Daoy (cell line): ENCODE measurements around the gene ZMYND8. TPM values are rescaled to one million over a fixed set of nuclear protein-coding genes. Genes with fewer than 3 reads are reported as not detected.

ENCODE experiments used
- DNase-seq: peaks from one replicate; pipeline ENCODE4 v3.0.0-alpha.2; 2015; ENCODE audit warnings: low read depth
- total RNA-seq: library from RNA; depleted of rRNA; stranded (reverse); fragments of >200 nt; shearing (Covaris generic); gene quantifications from 2 replicates; pipeline ENCODE4 v1.2.3, GENCODE V29; 2014

The ZMYND8 gene
- total RNA-seq, 1 experiment from 2014 or later, result 15.4 TPM

DNA sequence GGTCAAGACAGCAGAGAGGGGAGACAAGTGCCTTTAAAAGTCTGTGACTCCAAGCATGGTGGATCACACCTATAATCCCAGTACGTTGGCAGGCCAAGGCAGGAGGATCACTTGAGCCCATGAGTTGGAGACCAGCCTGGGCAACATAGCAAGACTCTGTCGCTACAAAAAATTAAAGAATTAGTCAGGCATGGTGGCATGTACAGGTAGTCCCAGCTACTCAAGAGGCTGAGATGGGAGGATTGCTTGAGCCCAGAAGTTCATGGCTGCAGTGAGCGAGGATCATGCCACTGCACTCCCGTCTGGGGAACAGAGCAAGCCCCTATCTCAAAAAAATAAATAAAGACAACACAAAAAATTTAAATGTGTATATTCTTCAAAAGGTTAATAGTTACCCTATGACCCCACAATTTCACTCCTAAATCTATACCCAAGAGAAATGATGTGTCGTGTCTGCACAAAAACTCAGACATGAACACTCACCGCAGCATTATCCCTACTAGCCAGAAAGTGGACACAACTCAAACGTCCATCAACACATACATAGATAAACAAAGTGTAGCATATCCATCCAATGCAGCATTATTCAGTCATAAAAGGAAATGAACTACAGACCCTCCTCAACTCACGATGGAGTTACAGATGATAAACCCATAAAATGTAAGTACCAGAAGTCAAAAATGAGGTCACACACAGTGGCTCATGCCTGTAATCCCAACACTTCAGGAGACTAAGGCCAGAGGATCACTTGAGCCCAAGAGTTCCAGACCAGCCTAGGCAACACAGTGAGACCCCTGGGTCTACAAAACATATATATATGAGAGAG is 23.9 kb downstream of the ZMYND8 start:
- DNase-seq, result no peak

DNA sequence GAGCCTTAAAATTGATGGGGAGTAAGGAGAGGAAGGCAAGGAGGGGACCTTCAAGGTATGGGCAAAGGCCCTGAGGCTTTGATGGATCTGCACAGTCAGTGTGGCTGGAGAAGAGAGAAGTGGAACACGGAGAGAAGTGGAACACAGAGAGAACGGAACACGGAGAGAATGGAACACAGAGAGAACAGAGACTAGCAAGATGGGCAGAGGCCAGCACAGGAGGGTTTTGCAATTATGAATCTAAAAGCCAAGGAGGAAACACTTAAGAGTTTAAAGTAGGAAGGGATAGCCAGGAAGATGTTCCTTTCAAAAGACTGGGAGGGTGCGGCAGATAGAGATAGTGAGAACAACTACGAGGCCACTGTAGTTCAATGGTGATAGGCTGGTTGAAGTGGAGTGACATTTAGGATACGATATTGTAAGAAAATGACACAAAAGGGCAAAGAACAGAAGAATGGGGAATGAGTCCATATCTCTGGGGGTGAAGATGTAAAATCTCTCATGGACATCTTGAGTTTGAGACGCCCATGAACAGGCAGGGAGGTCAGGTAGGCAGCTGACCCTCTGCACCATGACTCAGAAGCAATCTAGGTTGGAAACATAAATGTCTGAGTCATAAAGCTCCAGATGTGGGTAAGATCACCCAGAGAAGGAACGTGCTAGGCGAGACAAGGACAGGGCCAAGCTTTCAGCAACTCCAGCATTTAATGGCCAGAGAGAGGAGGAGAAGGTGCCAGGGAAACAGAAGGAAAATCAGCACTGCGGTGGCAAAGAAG is 25.4 kb downstream of the ZMYND8 start:
- peak; percentile 83 for DNase-seq

DNA sequence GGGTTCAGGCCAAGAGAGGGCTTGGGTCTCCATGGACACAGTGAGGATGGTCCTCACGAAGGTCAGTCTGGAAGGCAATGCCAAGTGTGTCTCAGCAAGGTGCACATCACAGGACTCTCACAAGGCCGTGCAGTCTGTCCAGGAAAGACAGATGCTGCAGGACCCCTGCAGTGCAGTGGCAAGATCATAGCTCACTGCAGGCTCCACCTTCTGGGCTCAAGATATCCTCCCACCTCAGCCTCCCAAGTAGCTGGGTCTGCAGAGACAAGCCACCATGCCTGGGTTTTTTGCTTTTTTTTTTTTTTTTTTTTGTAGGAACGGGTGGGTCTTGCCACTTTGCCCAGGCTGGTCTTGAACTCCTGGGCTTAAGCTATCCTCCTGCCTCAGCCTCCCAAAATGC is 26.4 kb downstream of the ZMYND8 start:
- no peak for DNase-seq

DNA sequence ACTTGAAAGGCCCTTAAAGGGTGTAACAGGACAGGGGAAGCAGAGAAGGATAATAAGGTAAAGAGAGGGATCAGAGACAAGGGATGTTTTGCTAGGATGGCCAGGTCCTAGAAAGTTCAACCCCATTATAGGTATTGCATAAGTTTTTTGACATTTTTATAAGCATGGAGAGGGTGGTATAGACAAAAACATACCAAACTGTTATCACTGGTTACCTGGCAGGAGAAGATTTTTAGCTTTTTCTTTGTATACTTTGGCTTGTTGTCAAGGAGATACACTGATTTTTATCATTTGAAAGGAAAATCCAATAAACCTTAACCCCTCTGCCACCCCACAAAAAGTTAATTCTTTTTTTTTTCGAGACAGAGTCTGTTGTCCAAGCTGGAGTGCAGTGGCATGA is 28.4 kb downstream of the ZMYND8 start:
- DNase-seq, result no peak

DNA sequence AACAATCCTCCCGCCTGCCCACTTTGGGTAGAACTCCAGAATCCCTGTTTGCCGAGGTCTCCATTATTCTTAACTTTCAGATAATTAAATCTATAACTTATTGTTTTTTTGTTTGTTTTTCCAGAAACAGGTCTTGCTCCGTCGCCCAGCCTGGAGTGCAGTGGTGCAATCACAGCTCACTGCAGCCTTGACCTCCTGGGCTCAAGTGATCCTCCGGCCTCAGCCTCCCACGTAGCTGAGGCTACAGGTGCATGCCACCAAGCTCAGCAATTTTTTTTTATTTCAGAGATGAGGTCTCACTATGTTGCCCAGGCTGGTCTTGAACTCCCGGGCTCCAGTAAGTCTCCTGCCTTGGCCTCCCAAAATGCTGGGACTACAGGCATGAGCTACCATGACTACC is 28.8 kb downstream of the ZMYND8 start:
- no peak for DNase-seq

DNA sequence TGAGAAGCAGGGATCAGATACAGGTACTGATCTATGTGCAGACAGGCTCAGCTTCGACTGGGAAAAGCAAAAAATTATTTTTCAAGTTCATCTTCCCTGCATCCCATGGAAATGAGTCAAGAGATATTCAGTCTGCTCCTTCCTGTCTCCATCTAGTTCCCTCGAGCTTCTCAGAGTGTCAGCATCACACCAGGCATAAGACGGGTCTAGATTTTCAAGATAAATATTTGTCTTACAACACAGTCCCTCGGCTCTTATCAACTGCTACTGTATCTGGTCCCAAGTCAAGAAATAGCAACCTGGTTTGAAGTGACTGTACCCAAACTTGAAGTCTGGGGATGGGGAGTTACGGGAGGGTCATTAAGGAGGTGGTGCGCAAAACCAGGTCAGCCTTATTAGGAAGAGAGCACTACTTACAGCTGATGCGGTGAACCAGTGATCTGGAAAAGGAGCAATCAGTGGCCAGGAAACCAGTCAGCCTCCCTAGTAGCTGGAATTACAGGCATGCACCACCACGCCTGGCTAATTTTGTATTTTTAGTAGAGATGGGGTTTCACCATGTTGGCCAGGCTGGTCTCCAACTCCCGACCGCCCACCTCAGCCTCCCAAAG is 29.7 kb downstream of the ZMYND8 start:
- DNase-seq, result no peak

DNA sequence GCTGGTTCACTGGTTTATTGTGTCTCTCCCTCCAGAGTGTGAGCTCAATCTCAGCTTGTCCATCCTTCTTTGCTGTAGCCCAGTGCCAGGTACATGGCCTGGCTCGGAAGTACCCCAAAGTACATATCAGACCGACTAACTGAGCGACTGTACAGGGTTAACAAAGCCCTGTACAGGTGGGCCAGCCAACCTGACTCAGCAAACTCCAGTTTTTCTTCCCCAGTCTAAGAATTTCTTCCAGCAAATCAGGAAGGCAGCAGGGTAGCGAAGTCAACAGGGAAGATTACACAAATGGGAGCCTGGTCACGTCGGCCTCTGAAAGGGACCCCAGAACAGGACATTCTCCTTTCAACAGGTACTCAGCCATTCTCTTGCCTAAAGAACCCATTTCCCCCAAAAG is 31.3 kb downstream of the ZMYND8 start:
- DNase-seq, result no peak

DNA sequence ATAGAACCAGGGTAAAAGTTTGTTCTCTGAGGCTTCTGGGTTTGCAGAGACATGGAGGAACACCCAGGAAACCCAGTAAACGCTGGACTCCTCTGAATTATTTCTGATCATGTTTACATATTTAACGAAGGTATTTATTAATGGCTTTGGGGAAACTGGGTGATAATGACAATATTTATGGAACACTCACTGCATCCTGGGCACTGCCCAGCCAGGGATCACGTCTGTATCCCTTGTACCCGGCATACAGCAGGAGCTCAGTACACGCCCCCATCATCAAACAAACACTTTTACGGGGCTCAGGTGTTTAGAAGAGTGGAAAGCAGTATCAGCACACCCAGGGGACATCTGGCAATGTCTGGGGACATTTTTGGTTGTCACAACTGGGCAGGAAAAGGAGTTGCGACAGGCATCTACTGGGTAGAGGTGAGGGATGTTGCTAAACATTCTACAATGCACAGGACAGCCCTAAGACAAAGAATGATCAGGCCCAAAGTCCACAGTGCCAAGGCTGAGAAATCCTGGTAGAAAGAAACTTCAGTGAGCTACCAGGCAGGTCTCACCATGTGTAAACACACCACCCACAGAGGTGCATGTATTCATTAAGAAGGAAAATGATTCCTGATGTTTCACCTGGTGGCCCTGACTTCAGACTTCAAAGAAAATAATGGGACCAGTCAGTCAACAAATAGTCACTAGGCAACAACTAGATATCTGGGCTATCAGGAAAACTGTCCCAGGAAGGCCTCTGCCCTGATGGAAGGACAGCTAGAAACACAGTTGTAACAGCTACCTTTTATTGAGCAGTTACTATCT is 35.3 kb downstream of the ZMYND8 start:
- DNase-seq, result no peak

DNA sequence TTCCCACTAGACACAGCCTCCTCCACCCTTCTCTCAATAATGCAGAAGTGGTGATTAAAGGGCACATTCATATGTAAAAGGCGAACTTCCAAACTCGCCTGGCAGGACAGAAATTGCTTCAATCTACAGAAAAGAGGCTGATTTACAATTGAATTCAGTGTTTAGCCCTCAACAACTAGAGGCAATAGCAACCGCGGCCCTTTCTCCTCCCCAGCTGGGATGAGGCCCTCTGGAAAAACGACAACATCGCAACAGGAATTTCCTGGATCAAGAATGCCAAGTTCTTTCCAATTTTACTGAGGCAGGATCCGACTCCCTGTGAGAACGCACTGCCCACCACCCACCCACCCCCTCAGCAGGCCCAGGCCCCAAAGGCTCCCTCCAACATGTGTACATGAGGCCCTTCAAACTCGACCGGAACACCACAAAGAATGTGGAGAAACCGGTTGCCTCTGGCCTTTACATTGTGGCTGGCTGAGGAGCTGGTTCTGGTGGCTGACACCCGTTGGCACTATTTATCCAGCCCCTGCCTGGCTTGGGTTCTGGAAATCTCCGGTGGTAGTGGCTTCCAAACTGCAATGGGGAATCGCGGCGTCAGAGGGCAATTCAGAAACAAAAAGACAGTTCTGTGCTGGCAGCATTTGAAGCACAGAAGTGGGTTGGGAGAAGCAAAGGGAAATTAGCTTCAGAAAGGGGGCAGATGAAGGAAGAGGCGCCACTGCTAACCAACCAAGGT is 36.8 kb downstream of the ZMYND8 start:
- DNase-seq, result peak; percentile 62

DNA sequence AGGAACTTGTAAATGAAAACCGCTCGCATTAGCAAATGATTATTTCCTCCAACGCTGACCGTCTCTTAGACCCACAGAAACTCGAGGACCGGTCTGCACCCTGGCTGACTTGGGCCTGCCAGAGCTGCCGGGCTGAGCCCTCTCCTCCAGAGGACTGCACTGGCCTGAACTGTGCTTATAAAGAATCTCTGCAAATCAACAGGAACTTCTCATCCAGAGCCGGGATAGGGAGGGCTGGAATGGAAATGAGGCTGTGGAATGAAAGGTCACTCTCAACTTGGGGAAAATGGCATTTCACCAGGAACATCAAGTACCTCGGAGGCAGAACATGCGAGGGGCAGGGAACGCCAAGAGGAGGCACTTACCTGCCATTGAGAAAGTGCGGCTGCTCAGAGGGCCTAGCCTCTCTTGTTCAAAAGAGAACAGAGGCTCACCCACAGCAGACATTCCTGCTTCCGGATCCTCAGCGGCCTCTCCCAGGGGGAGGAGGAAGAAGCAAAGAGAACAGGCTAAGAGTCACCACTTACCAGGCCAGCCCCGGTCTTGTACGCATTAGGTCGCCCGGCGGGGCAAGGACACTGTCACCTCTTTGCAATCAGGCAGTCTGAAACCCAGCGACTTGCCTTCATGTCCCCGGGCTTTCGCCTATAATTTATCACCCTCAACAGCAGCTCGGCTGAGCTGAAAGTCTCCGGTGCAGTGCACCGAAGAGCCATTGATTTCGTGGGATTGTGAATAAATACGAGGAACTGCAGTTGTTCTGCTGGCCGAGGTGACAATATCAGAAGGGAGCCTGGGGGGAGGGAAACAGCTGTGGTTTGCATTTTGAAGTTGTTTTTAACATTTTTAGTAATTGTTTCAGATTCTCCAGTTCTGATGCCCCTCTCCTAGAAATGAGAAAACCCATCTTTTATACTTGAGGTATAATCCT is 37.6 kb downstream of the ZMYND8 start:
- DNase-seq, result peak; percentile 70

DNA sequence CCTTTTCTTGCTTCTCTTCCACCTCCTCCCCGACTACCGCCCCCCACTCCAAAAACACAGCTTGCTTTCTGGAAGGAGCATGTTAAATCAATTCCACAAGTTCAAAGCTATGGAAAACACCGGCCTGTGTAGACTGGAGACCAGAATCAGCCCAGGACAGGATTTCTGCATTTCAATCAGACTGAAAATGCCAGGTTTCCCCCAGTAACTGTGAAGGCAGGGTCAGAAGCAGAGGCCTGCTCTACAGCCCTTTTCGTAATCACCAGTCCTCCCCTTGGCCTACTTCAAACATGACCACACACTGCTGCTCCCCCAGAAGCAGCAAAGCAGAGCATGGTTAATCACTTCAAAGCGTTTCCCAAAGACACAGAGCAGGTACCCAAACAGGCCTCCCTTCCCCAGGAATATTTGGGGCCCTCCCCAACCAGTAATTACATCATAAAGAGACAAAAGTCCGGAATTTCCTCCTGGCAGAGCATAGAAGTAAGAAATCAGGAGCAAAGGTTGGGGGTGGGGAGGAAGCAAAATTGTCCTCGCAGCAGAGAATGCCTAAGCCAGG is 38.4 kb downstream of the ZMYND8 start:
- DNase-seq, result peak; percentile 63

DNA sequence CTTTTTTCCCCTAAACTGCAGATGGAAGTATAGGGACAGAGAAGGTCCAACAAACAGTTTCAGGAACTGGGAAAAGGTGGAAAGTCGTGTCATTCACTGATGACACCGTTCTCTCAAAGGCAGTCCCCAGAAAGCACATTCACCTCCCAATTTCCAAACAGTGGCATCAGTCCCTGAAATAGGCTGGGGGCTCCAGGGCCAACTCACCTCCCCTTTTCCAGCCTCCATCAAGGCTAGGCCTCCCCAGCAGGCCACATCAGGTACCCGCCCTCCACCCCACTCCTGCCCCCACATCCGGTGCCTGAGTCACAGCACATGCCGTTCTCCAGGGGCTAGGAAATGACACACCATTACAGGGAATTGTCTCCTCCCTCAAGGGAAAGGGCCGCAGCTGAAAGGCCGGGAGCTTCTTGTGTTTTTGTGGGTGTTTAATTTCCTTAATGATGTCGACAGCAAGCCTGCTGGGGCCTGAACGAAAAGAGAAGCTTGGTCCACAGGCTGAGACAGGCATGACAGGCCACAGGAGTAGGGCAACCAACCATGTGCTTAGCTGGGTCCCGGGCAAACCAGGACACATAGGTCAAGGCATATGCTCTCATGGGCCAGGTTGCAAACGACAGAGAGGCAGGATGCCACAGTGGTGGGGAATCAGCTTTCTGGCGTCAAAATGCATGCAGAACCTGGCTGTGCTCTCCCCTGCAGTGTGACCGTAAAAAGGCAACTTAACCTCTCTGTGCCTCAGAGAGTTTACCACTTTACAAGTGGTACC is 39.2 kb downstream of the ZMYND8 start:
- DNase-seq, result peak; percentile 98

DNA sequence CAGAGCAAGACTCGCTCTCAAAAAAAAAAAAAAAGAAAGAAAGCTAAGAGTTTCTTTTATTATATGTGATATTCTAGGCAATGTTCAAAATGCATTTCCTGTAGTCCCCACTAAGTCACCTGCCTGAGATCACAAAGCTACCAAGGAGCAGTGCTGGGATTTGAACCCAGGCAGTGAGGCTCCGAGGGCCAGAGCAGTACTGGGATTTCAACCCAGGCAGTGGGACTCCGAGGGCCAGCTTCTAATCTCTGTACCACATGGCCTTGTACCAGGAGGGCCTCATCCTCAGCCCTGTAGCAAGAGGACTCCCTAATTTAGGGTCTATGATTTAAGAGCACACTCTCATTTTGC is 39.7 kb downstream of the ZMYND8 start:
- no peak for DNase-seq

DNA sequence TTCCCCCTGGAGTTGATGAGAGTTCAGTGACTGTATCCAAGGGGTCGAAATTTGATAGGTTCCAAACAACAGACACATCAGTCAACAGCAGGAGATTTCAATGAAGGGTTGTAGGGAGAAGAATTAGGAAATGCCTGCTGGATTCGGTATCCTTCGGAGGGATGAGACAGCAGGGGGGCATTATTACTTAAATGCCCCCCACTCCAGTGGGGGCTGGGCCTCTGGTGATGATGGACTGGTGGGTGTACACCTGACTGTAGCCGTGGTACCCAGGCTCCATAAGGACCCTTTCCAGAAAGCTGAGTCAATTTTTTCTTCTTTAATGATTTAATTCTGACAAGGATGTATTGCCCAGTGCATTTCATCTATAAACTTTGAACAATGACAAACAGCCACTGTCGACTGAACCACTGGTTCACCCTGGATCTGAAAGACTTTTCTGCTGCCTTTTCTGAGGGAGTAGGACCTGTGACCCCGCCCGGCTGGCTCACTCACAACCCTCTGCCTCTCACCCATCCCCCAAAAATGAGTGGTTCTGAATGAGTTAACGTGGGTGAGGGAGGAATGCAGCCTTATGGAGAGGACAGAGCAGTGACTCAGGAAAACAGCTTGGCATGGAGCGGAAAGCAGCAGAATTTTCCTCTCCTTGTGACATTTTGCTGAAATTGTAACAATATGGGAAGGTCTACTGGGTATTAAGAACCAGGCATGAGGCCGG is 41.0 kb downstream of the ZMYND8 start:
- peak; percentile 95 for DNase-seq

DNA sequence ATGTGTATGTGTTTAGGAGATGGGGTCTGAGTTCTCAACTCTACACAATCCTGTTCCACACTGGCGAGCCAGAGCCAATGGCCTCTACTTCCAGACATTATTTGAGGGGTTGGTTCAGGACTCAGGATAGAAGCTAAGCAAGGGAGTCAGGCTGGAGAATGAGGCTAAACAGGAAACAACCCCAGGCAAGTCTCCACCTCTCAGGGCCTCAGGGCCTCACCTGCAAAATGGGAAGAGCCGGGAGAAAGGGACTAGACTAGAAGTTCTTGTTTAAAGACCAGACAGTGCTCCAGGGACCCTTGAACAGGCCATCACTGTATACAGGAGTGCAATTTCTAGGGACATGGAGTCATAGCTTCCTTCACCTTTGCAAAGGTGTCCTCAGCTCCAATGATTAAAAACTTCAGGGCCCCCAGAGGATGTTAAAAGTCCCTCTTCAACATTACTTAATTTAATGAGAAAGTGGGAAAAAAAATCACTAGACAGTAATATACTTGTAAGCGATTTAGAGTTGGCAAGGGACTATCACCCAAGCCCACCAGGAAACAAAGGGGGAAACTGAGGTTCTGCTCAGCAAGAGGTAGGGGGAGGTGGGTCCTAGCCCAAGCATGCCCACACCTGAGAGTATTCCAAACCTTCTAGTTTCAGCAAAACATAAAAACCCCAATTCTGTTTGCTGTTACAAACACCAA is 41.7 kb downstream of the ZMYND8 start:
- no peak for DNase-seq

DNA sequence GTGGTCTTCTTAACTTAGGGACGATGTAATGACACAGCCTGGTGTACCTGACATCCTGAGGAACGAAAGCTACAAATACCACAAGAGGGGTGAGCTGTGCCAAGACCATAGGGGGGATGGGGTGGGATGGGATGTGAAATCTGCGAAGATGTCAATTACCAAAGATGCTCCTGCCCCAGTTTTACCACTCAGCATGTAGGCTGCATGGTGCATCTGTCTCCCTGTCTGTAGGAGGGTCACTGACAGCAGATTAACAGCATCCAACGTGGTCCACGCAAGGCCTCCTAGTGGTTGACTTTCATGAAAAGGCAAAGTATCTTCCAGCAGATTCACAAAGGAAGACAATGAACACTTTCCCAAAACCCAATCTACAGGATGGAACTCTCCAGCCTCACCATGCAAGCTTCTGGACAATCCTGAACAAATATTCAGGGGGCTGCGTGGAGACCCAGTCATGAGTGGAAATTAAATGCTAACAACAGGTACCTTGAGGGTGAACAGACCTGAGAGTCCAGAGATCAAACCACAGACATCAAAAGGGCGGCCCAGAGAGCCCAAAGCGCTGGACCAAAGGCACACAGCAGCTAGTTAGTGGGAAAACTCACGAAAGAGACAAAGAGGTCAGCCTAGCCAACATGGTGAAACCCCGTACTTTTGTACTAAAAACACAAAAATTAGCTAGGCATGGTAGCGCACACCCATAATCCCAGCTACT is 44.4 kb downstream of the ZMYND8 start:
- DNase-seq, result no peak

DNA sequence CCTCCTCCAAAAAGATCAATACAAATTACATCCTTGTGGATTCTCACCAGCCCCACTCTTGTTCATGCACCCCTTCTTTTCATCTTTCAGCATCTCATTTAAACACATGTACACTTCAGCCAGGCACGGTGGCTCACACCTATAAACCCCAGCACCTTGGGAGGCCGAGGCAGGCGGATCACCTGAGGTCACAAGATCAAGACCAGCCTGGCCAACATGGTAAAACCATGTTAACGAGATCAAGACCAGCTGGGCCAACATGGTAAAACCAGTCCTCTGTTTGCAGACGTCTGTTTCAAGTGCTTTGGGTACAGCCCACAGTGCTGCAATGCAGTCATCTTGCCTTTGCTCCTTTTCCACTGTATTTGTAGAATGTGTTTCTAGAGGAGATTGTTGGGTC is 45.3 kb downstream of the ZMYND8 start:
- no peak for DNase-seq
